SK-N-SH treated with all-trans-retinoic acid at 6 μM for 48 hours (cell line): ENCODE data around the gene RAB8A.

ENCODE experiments used
- ATAC-seq: fragments of 200-7000 bp; cut with Tn5 transposase; 3 replicates; pipeline ENCODE4 v1.9.1; 2020; ENCODE audit warnings: mild to moderate bottlenecking, moderate library complexity
- ARNTL ChIP-seq: fragments of 450-650 bp; formaldehyde crosslinking; IDR thresholded peaks from 2 replicates; pipeline ENCODE4 v1.5.0; 2020; ENCODE audit warnings: low read depth, mild to moderate bottlenecking, moderate library complexity, borderline replicate concordance
- BACH2 ChIP-seq: fragments of 250-450 bp; sonication (Bioruptor Pico); IDR thresholded peaks from 2 replicates; pipeline ENCODE4 v1.9.0; 2021; ENCODE audit warnings: mild to moderate bottlenecking, borderline replicate concordance
- CSDC2 ChIP-seq: fragments of 250-450 bp; sonication (Bioruptor Pico); IDR thresholded peaks from 2 replicates; pipeline ENCODE4 v1.5.0; 2020; ENCODE audit warnings: mild to moderate bottlenecking, moderate library complexity
- ESRRG ChIP-seq: fragments of 250-450 bp; sonication (Bioruptor Pico); IDR thresholded peaks from 2 replicates; pipeline ENCODE4 v1.6.1; 2021; ENCODE audit warnings: mild to moderate bottlenecking
- GLIS3 ChIP-seq: fragments of 250-450 bp; sonication (Bioruptor Pico); IDR thresholded peaks from 2 replicates; pipeline ENCODE4 v1.5.0; 2020; ENCODE audit warnings: mild to moderate bottlenecking, moderate library complexity
- ISL1 ChIP-seq: fragments of 250-450 bp; sonication (Bioruptor Pico); IDR thresholded peaks from 2 replicates; pipeline ENCODE4 v2.1.2; 2022; ENCODE audit warnings: mild to moderate bottlenecking, moderate library complexity
- OSR1 ChIP-seq: fragments of 250-450 bp; sonication (Bioruptor Pico); IDR thresholded peaks from 2 replicates; pipeline ENCODE4 v1.8.0; 2022; ENCODE audit warnings: moderate library complexity, mild to moderate bottlenecking, inconsistent platforms
- PPARA ChIP-seq: fragments of 250-450 bp; sonication (Bioruptor Pico); IDR thresholded peaks from 2 replicates; pipeline ENCODE4 v1.5.0; 2020; ENCODE audit warnings: mild to moderate bottlenecking, borderline replicate concordance
- RARB ChIP-seq: fragments of 250-450 bp; sonication (Bioruptor Pico); IDR thresholded peaks from 2 replicates; pipeline ENCODE4 v1.8.0; 2021; ENCODE audit warnings: mild to moderate bottlenecking, moderate library complexity
- SNAI2 ChIP-seq: fragments of 250-450 bp; sonication (Bioruptor Pico); IDR thresholded peaks from 2 replicates; pipeline ENCODE4 v1.5.0; 2020; ENCODE audit warnings: mild to moderate bottlenecking, moderate library complexity
- TCF4 ChIP-seq: fragments of 250-450 bp; sonication (Bioruptor Pico); IDR thresholded peaks from 2 replicates; pipeline ENCODE4 v1.8.0; 2021; ENCODE audit warnings: mild to moderate bottlenecking, moderate library complexity, borderline replicate concordance
- TOX ChIP-seq: fragments of 250-450 bp; sonication (Bioruptor Pico); IDR thresholded peaks from 2 replicates; pipeline ENCODE4 v1.8.0; 2021; ENCODE audit warnings: mild to moderate bottlenecking, moderate library complexity, borderline replicate concordance
- ZC3H10 ChIP-seq: fragments of 250-450 bp; sonication (Bioruptor Pico); IDR thresholded peaks from 2 replicates; pipeline ENCODE4 v1.5.1; 2021; ENCODE audit warnings: mild to moderate bottlenecking, moderate library complexity
- ZFP3 ChIP-seq: fragments of 250-450 bp; sonication (Bioruptor Pico); IDR thresholded peaks from 2 replicates; pipeline ENCODE4 v1.5.0; 2020; ENCODE audit warnings: mild to moderate bottlenecking, moderate library complexity
- ZFP30 ChIP-seq: fragments of 450-650 bp; formaldehyde crosslinking; IDR thresholded peaks from 2 replicates; pipeline ENCODE4 v1.5.0; 2022; ENCODE audit warnings: mild to moderate bottlenecking, moderate library complexity
- ZNF565 ChIP-seq: fragments of 450-650 bp; formaldehyde crosslinking; conservative IDR thresholded peaks from 2 replicates; pipeline ENCODE4 v1.5.0; 2020; ENCODE audit warnings: low read depth, mild to moderate bottlenecking, moderate library complexity
- ZNF8 ChIP-seq: fragments of 450-650 bp; formaldehyde crosslinking; IDR thresholded peaks from 2 replicates; pipeline ENCODE4 v1.5.0; 2020; ENCODE audit warnings: mild to moderate bottlenecking, moderate library complexity
- TF ChIP-seq, protein P1 (sequence below): fragments of 250-450 bp; sonication (Bioruptor Pico); IDR thresholded peaks from 2 replicates; pipeline ENCODE4 v1.8.0; 2020; ENCODE audit warnings: mild to moderate bottlenecking, moderate library complexity, borderline replicate concordance
- TF ChIP-seq, protein P2 (sequence below): fragments of 250-450 bp; sonication (Bioruptor Pico); IDR thresholded peaks from 2 replicates; pipeline ENCODE4 v1.5.0; 2020; ENCODE audit warnings: mild to moderate bottlenecking, moderate library complexity
- TF ChIP-seq, protein P3 (sequence below): fragments of 250-450 bp; sonication (Bioruptor Pico); IDR thresholded peaks from 2 replicates; pipeline ENCODE4 v1.8.0; 2021; ENCODE audit warnings: low read depth, mild to moderate bottlenecking, moderate library complexity, borderline replicate concordance
- TF ChIP-seq, protein P4 (sequence below): fragments of 250-450 bp; sonication (Bioruptor Pico); IDR thresholded peaks from 2 replicates; pipeline ENCODE4 v1.5.1; 2021; ENCODE audit warnings: mild to moderate bottlenecking, moderate library complexity

Gene RAB8A

DNA sequence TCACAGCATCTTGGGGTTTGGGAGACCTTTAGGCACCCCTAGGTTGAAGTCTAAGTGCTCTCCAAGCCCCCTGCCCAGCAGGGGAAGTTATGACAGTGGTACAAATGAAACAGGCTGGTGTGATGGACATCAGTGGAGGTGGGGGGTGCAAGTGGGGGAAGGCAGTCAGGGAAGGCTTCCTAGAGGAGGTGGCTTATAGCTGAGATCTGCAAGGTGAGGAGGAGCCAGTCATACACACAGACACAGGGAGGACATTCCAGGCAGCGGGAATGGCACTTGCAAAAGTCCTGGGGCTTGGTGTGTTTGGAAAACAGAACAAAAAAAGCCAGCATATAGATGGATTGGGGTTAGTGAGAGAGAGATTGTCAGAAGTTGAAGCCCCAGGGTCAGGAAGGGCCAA is 43.4 kb downstream of the RAB8A start:
- no peak for ATAC-seq
- TF ChIP-seq, protein P1, sequence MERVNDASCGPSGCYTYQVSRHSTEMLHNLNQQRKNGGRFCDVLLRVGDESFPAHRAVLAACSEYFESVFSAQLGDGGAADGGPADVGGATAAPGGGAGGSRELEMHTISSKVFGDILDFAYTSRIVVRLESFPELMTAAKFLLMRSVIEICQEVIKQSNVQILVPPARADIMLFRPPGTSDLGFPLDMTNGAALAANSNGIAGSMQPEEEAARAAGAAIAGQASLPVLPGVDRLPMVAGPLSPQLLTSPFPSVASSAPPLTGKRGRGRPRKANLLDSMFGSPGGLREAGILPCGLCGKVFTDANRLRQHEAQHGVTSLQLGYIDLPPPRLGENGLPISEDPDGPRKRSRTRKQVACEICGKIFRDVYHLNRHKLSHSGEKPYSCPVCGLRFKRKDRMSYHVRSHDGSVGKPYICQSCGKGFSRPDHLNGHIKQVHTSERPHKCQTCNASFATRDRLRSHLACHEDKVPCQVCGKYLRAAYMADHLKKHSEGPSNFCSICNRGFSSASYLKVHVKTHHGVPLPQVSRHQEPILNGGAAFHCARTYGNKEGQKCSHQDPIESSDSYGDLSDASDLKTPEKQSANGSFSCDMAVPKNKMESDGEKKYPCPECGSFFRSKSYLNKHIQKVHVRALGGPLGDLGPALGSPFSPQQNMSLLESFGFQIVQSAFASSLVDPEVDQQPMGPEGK (CRISPR knock-in tag) = no peak
- no peak for TF ChIP-seq TCF4

DNA sequence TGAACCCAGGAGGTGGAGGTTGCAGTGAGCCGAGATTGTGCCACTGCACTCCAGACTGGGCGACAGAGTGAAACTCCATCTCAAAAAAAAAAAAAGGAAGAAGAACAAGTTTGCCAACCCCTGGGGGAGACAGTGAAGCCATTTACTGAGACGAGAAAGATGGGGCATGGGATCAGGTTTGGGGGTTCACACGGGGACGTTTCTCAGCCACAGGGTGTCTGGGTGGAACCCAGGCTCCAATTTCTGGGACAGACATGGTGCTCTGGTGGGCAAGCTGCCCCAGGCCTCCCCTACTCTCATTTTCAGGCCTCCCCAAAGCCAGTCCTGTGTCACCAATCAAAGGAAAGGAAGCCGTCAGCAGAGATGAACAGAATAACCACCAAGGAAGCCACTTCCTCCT is 45.2 kb downstream of the RAB8A start:
- no peak for TF ChIP-seq ESRRG (CRISPR knock-in tag)
- no peak for TF ChIP-seq GLIS3 (CRISPR knock-in tag)
- TF ChIP-seq PPARA = no peak
- ATAC-seq = no peak

DNA sequence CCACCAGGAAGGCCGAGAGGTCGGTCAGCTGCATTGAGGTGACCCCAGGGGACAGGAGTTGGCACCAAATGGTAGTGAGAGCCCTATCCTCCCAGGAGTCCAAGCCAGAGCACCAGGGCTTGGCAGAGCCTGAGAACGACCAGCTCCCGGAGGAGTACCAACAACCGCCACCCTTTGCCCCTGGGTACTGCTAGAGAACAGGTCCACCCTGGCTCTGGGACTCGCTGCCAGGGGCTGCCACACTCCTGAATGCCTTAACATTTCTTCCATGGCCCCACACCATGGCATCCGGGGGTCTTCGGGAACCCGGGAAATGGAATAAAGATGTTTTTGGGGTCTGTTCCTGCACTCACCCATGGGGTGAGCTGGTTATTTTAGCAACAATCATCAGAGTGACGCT is 45.9 kb downstream of the RAB8A start:
- ATAC-seq = no peak
- TF ChIP-seq BACH2 (CRISPR knock-in tag) (no peak), GLIS3 (CRISPR knock-in tag) (no peak), TOX (no peak), ISL1 (CRISPR knock-in tag) (no peak), ZNF565 (CRISPR knock-in tag) (no peak), ESRRG (CRISPR knock-in tag) (no peak), SNAI2 (CRISPR knock-in tag) (no peak), ZC3H10 (CRISPR knock-in tag) (no peak), CSDC2 (no peak), RARB (no peak), ZFP30 (no peak), ZFP3 (CRISPR knock-in tag) (no peak), TCF4 (no peak)
- TF ChIP-seq, protein P2, sequence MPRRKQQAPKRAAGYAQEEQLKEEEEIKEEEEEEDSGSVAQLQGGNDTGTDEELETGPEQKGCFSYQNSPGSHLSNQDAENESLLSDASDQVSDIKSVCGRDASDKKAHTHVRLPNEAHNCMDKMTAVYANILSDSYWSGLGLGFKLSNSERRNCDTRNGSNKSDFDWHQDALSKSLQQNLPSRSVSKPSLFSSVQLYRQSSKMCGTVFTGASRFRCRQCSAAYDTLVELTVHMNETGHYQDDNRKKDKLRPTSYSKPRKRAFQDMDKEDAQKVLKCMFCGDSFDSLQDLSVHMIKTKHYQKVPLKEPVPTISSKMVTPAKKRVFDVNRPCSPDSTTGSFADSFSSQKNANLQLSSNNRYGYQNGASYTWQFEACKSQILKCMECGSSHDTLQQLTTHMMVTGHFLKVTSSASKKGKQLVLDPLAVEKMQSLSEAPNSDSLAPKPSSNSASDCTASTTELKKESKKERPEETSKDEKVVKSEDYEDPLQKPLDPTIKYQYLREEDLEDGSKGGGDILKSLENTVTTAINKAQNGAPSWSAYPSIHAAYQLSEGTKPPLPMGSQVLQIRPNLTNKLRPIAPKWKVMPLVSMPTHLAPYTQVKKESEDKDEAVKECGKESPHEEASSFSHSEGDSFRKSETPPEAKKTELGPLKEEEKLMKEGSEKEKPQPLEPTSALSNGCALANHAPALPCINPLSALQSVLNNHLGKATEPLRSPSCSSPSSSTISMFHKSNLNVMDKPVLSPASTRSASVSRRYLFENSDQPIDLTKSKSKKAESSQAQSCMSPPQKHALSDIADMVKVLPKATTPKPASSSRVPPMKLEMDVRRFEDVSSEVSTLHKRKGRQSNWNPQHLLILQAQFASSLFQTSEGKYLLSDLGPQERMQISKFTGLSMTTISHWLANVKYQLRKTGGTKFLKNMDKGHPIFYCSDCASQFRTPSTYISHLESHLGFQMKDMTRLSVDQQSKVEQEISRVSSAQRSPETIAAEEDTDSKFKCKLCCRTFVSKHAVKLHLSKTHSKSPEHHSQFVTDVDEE (CRISPR knock-in tag) = no peak
- TF ChIP-seq, protein P3, sequence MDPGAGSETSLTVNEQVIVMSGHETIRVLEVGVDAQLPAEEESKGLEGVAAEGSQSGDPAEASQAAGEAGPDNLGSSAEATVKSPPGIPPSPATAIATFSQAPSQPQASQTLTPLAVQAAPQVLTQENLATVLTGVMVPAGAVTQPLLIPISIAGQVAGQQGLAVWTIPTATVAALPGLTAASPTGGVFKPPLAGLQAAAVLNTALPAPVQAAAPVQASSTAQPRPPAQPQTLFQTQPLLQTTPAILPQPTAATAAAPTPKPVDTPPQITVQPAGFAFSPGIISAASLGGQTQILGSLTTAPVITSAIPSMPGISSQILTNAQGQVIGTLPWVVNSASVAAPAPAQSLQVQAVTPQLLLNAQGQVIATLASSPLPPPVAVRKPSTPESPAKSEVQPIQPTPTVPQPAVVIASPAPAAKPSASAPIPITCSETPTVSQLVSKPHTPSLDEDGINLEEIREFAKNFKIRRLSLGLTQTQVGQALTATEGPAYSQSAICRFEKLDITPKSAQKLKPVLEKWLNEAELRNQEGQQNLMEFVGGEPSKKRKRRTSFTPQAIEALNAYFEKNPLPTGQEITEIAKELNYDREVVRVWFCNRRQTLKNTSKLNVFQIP = no peak
- TF ChIP-seq, protein P4, sequence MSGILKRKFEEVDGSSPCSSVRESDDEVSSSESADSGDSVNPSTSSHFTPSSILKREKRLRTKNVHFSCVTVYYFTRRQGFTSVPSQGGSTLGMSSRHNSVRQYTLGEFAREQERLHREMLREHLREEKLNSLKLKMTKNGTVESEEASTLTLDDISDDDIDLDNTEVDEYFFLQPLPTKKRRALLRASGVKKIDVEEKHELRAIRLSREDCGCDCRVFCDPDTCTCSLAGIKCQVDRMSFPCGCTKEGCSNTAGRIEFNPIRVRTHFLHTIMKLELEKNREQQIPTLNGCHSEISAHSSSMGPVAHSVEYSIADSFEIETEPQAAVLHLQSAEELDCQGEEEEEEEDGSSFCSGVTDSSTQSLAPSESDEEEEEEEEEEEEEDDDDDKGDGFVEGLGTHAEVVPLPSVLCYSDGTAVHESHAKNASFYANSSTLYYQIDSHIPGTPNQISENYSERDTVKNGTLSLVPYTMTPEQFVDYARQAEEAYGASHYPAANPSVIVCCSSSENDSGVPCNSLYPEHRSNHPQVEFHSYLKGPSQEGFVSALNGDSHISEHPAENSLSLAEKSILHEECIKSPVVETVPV (CRISPR knock-in tag) = no peak
- TF ChIP-seq, protein P1 (CRISPR knock-in tag) = no peak
- TF ChIP-seq, all 23 proteins: peak for 0

DNA sequence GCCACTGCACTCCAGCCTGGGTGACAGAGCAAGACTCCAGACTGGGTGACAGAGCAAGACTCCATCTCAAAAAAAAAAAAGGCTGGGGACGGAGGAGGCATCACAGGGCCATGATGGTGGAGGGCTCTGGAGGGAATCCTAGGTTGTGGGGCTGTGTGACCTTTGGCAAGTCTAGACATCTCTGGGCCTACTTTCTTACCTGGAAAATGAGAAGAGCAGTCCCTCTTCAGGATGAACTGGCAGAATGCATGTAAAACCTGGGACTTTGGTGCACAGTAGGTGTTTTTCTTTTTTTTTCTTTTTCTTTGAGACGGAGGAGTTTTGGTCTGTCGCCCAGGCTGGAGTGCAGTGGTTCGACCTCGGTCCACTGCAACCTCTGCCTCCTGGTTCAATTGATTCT is 48.0 kb downstream of the RAB8A start:
- no peak for ATAC-seq
- TF ChIP-seq, protein P3 = no peak
- TF ChIP-seq TOX (no peak), ZNF8 (CRISPR knock-in tag) (no peak), ZFP30 (no peak), ISL1 (CRISPR knock-in tag) (no peak), ZFP3 (CRISPR knock-in tag) (no peak), GLIS3 (CRISPR knock-in tag) (no peak), ZC3H10 (CRISPR knock-in tag) (no peak), TCF4 (no peak), OSR1 (CRISPR knock-in tag) (no peak), ESRRG (CRISPR knock-in tag) (no peak), SNAI2 (CRISPR knock-in tag) (no peak), CSDC2 (no peak), ARNTL (CRISPR knock-in tag) (no peak), ZNF565 (CRISPR knock-in tag) (no peak), RARB (no peak)
- TF ChIP-seq, protein P1 (CRISPR knock-in tag) = no peak
